Activated CD8-positive, alpha-beta memory T cell treated with anti-CD3 and anti-CD28 coated beads for 4 hours (primary cell): Measurements from ENCODE around the gene PTPN22.
A peak's percentile ranks its signal among the peaks of the same experiment; 100 is the strongest.

Experiments used
- DNase-seq, 2 donors: peaks; one replicate each; pipeline ENCODE4 v3.0.0-alpha.2; 2020; ENCODE audit warnings: low read depth in 2 of 2

Gene PTPN22

DNA sequence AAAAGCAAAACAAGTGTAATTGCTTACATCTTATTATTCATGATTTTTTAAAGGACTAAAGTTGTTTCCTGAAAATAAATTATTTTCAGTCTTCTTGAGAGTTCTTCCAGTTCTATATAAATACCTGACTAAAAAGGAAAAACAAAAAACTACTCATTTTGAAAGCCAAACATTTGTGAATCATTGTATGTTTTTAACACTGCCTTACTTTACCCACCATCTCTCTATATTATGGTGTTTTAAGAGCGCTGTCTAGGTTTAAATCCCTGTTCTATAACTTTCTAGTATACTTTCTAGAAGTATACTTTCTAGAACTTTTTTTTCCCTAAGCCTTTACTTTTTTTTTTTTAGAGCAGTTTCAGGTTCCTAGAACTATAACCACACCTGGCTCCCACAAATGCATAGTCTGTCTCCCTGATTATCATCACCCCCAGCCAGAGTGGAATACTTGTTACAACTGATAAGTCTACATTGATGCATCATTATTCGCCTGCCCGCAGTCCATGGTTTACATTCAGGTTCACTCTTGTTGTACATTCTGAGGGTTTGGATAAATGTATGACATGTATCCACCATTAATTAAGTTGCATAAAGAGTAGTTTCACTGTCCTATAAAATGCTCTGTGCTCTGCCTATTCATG lies 69.0 kb downstream of the PTPN22 start:
- DNase-seq: no peak

- no peak for DNase-seq
These were observed 71.0 kb downstream of the PTPN22 start for GRCh38 chr1:113800487-113800886.

DNA sequence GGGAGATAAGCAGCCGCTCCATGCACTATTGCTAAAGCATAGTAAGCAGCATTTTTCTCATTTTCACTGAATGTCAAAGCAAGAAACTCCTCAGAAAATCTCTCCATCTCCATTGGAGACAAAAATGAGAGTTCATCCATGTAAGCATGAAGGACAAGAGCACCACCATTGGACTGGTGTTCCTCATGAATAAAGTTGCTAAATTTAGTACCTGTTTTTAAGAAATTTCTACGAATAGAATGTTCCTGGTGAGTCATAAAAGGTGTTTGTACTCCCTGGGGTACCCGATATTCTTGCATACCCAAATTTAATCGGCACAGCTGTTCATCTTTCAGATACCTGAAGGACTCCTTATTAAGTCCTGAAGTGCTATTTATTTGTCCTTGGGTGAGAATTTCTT lies 74.0 kb downstream of the PTPN22 start:
- DNase-seq: no peak

GRCh38 chr1:113793878-113794834 lies 77.4 kb downstream of the PTPN22 start:
- no peak for DNase-seq

DNA sequence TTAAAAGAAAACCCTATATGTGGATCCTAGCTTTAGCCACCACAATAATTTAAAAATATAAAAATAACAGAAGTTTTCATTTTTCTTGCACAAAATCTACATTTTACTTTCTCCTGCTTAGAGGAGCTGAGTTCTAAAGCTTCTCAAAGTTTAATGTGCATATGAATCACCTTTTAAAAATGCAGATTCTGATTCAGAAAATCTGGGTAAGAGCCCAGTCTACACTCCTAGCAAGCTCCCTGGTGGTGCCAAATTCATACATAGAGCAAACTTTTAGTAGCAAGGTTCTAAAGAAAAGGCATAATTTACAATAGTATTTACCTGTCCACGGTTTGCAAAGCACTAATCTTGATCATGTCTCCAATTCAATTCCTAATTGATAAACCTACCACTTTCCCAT lies 78.5 kb downstream of the PTPN22 start:
- DNase-seq: no peak

- DNase-seq: no peak
These were observed 79.0 kb downstream of the PTPN22 start for GRCh38 chr1:113792471-113792870.

DNA sequence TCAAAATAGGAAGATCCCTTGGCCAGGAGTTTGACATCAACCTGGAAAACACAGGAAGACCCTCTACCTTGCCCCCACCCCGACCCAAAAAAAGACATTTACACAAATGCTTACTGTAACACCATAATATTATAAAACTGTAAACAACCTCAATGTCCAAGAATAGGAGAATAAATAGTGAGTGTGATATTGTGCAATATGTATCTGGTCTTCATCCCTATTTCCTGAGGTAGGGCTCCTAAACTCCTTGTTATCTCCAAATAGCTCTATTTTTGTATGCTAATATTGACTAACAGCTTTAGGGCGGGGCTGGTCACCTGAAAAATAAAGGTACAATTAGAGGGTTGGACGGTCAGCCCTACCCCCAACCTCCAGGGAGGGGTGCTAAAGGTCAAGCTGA lies 82.7 kb downstream of the PTPN22 start:
- DNase-seq: no peak

GRCh38 chr1:113787663-113788062 lies 83.8 kb downstream of the PTPN22 start:
- DNase-seq: no peak

DNA sequence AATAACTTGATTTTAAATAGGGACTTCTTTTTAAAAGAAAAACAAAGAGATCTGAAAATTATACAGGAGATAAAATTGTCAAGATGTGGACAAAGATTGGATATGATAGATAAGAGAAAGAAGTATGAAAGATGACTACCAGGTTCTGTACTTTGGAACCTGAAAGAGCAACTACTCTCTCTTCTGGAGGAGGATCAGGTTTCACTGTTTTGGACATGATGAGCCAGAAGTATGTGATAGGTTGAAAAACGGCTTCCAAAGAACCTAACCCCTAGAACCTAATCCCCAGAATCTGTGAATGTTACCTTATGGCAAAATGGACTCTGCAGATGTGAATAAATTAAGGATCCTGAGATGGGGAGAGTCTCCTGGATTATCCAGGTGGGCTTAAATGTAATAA lies 85.4 kb downstream of the PTPN22 start:
- no peak for DNase-seq

GRCh38 chr1:113784104-113784779 lies 87.3 kb downstream of the PTPN22 start:
- no peak for DNase-seq

- DNase-seq: peak in 1 of 2 donors; percentile 3
These were observed 88.0 kb downstream of the PTPN22 start for GRCh38 chr1:113783254-113784103.

GRCh38 chr1:113782406-113782805 lies 89.1 kb downstream of the PTPN22 start:
- no peak for DNase-seq

DNA sequence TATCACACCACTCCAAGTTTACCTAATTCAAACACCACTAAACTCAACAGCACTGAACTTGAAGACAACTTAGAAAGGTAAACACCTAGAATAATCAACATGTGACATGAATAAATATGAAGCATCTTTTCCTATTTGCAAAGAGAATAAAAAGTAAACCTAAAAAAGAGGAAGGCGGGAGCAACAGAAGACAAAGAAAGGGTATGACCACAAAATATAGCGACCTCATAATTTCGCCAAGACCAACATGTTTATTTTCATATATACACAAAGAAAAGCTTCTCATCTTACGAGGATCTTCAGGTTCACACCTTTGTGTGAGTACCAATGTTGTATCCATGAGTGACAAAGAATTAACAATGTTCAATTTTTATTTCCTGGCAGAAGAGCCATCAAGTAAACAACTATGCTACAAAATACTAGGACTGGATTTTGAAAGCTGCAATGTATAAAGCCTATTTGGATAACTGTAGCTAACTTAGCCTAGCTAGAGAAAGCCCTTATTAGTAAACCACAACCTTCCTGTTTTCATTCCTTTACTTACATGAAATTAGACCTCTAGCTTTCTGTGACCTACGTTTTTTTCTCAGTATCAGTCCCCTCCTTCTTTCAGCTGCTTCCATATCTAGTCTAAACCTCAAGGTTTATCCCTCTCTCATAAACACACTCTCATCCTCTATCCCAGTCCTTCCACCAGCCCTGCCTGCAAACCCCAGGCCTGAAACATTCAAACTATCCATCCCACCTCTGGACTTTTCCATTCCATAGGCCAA lies 91.0 kb downstream of the PTPN22 start:
- no peak for DNase-seq

DNA sequence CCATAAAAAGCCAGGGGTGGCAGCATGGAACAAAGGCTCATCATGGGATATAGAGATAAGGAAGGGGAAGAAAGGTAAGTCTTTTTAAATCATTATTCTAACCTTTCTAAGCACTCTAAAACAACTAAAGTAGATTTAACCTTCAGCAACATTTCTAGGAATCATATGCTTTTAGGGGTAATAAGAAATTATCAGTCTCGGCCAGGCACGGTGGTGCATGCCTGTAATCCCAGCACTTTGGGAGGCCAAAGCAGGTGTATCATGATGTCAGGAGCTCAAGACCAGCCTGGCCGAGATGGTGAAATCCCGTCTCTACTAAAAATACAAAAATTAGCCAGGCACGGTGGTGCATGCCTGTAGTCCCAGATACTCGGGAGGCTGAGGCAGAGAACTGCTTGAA lies 92.0 kb downstream of the PTPN22 start:
- DNase-seq: no peak

DNA sequence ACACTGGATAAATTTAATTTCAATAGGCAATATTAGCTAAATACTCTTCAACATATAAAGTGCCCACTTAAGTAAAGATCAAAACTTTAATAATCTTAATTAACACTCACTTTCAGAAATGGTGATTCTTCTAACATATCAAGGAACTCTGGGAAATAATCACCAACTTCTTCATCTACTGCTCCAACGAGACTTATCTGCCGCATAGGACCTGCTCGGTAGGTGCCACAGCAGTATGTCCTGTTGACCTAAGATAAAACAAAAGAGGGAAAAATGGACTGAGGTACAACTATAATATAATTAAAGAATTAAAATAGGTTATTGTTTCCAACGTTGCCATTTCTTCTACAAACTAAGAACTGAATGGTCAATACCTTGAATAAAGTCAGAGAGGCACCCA lies 94.0 kb downstream of the PTPN22 start:
- no peak for DNase-seq

DNA sequence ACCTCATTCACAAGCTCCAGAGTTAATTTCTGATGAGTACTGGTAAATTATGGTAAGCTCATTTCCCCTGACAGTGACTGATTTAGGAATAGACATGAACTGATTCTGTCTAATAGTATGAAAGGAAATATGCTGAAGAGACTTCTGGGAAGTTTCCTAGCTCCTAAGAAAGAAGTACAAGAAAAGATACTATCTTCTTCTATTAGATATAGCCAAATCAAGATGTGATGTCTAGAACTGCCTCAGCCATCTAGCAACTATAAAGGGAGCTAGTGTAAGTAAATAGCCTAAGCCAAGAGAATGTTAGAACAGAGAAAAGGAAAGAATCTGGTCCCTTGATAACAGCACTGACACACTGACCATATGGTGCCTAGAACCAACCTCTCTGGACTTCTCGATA lies 101.5 kb downstream of the PTPN22 start:
- no peak for DNase-seq

DNA sequence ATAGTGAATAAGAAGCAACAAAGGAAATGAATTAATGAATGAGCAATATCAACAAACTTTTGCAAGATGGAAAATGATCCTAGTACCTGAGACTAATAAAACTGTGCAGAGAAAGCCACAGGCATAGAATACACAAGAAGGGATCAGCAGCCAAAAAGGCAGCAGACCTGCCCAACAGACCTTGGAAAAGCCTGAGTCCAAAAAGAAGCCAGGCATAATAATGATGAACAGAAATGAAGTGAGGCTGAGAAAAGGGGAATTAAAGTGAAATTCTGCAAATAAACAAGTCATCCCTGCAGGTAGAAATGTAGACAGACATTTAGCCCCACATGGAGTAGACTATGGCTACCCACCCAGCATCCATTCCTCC lies 101.9 kb downstream of the PTPN22 start:
- DNase-seq: no peak

GRCh38 chr1:113768916-113769600 lies 102.5 kb downstream of the PTPN22 start:
- DNase-seq: no peak

DNA sequence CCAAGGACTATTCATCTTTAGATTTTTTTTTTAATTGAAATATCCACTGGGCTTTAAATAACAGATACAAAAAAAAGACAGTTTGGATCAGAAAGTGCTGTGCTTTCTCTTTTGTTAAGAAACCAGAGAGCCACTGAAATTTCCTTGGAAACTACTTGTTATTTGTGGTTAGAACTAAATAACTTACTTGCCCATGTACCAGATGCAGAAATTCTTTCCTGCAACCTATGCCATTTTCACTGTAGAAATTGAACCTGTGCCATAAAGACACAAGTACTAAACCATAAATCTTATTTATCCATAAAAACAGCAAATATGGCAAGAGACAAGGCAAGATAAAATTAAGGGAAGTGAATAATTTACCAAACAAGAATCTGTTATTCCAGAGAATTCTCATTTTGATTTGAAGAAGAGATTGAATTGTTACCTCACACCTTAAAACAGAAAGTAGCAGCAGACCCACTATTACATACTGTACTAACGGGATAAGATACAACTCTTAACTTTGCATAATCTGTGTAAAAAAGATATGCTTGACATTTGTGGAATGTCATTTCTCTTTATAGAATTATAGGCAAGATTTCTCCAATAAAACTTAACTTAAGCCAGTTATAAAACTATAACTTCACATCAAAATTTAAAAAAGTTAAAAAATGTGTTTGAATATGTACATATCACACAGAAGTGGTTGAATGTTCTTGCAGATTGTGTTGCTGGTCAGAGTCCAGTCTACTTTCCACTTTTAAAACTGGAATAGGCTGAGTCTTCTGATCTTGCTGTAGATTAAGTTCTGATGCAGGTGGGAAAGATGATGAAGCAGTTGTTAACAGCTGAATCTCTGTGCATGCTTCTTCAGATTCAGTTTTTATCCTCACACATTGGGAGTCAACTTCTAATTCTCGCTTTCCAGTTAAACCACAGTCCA lies 105.9 kb downstream of the PTPN22 start:
- no peak for DNase-seq
